Measurements from ENCODE around the gene RABGAP1L.
"Not testable (repeated sequence)": the region's sequence is repeated elsewhere in the genome, so short reads cannot be mapped to it uniquely, and the experiment has no call there.

Gene RABGAP1L

DNA sequence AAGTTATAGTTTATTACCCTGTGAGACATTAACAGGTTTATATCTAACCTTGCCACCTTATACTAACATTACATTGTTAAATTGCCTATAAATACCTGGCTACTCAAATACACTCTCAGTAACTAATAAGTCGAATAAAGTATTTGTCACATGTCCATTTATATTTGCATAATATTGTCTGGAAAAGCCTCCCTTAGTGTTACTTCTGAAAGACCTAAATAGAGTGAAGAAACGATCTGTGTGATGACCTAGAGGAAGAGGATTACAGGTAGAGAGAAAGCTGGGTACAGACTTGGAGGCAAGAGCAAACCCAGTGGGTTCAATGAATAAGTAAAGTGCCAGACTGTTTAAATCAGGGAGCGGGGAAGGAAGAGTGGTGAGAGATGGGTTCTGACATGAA is 837.7 kb downstream of the RABGAP1L start:
- DNase-seq (ENCODE audit: low spot score): no peak

DNA sequence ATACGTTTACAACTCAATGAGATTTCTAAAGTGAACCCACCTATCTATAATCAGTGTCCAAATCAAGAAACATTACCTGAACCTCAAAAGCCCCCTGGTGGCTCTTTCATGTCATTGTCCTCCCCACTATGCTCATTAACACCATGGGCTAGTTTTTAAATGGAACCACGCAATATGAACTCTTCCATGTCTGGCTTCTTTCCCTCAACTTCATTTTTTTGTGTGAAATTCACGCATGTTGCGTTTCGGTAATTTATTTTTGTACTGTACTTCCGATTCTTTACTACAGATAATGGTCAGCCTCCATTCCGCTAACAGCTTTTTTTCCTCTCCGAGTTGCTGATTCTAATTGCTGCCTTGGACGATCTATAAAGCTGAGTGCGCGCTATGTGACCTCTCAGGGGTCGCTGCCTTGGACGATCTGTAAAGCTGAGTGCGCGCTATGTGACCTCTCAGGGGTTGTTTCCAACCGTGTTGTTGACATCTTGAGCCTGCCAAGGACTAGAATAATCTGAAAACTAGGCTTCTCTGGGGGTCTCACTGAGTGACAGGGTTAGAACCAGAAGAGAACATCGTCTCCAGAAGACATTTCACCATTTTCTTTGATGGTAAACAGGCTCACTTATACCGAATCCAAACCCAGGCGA is 839.4 kb downstream of the RABGAP1L start:
- DNase-seq (ENCODE audit: low spot score): peak; percentile 54

DNA sequence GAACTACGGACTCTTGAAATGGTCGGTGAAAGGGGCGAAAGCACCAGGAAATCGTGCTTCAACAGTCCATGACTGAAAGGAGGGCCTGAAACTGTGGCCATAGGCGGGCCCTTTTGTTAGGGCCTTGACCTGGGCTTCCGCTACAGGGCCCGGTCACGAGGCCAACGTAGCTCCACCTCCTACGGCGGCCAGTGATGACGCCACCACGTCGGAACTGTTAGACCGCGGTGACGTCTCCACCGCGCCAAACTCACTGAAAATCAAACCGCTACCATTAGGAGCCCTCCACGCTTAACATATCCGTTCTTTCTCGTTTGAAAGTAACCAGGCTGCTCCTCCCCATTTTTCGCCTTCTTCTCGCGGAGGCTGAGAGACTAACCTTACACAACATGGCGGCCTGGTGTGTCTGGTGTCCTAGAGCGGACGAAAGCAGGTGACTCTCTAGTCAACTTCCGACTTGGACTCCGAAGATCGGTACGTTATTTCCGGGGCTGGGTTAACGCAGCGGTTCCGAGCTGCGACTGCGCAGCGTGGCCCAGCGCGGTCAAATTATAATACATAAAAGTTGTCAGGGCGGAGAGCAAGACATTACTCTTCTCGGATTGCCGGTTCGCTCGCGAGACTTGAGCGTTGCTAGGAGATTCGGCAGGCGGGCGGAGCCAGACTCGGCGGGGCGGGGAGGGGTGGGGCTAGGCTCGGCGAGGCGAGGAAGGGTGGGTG is 840.1 kb downstream of the RABGAP1L start:
- peak; percentile 99 for DNase-seq (ENCODE audit: low spot score)

DNA sequence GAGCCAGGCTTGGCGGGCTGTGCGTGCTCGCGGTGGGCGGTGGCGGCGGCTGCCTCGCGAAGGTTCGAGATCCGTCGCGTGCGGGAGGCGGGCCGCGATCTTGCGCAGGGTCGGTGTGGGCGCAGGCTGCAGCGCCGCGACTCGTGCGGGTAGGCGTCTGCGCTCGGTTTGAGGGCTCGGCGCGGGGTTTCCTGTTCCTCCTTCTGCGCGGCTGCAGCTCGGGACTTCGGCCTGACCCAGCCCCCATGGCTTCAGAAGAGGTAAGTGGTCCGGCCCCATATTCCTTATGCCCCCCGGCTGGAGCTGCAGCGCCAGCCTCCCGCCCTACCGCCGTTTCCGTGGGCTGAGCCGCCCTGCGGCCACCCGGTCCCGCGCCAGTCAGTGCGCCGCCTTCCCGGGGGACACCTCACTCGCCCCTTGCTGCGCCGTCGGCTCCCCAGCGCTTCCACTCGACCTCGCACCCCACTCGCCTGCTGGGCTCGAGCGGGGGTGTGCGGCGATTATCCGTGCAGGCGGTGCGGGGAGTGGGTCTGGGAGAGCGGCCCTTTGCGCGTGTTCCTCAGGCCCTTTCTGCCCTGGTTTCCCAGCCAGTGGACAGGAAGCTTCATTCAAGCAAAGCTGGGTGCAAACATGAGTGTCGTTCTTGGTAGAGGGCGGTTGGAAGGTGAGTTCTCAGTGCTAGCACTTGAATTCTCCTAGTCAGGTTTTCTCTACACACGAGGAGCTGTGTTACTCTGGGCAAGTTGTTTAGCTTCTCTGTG is 840.8 kb downstream of the RABGAP1L start, which contains the start of gene CACYBP:
TSS of gene CACYBP (plus strand) at position 12 of the 761 bp plus-strand sequence. CDS start at position 246, 234 bp downstream.
- peak; percentile 63 for DNase-seq (ENCODE audit: low spot score)

DNA sequence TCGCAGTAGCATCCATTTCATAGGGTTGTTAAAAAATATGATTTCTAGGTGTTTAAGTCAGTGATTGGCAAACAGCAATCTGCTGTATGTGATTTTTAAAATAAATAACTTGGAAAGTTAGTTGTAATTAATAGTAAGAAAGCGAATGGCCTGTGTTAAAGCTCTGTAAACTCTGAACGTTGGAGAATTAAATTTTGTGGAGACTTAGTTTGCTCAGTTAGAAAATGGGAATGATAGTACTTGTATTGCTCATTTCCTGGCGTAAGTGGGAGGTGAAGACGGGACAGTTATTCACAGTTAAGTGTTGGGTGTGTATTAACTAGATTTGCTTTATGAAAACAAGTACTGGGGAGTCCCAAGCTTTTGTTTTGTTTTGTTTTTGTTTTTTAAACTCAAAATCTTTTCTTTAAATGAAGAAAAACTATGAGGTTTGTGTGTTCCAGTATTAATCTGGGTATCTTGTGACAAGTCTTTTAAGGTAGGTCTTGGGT is 841.4 kb downstream of the RABGAP1L start:
- DNase-seq (ENCODE audit: low spot score): no peak

DNA sequence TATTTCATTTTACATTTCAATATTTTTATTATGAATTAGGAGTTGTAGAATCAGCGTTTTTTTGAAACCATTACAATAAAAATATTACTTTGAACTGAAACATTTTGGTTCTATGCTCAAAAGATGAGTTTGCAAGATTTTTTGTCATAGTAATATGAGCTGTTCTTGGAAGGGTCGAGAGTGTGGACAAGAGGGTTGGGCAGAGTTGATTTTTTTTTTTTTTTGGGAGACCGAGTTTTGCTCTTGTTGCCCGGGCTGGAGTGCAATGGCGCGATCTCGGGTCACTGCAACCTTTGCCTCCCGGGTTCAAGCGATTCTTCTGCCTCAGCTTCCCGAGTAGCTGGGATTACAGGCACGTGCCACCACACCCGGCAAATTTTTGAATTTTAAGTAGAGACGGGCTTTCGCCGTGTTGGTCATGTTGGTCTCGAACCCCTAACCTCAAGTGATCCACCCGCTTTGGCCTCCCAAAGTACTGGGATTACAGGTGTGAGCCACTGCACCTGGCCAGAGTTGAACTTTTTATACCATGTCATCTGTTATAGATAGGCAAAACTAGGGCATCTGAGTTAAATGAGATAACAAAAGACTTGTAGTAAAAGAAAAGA is 843.7 kb downstream of the RABGAP1L start:
- no peak for DNase-seq (ENCODE audit: low spot score)

DNA sequence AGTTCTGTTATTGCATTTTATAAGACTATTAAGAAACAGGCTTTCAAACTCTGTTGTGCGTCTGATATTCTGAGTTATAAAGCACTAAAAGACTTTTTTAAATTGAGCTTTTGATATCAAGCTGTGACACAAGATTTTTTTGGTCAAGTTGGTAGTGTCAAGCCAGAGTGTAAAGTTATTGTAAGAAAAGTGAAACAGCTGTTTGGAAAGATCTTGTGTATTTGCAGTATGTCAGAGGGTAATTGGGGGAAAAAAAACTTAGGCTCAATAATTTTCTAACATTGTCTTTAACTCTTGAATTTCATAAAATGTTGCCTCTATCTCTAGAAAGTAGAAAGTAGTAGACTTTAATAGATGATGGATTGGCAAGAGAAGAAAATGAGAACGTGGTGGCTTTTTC is 844.2 kb downstream of the RABGAP1L start:
- no peak for DNase-seq (ENCODE audit: low spot score)

DNA sequence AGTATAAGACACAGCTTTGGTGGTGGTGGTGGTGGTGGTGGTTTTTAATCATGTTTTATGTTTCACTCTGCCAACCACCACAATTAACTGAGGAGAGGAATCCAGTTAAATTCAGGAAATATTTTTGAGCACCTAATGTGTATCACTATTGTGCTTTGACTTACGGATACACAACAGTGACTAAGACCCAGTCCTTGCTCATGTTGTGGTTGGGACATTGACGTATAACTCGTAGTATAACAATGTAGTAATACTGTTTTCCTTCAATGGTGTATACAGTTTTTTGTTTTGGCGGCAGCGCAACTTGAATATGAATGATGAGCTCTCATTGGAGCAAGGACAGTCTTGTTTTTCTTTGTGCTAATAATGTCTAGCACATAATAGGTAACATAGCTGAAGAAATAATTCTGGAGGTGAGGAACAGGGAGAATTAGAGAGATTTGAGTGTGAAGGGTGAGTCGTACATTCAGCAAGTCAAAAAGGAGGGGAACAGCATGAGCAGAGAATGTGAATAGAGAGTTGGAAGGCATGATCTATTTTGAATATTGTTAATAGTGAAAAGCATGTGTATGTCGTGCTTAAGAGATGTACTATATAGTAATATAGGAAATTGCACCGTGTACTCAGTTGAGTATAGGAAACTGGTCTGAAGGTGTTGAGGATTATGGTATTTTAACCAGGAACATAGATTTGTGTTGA is 845.9 kb downstream of the RABGAP1L start:
- DNase-seq (ENCODE audit: low spot score): no peak

DNA sequence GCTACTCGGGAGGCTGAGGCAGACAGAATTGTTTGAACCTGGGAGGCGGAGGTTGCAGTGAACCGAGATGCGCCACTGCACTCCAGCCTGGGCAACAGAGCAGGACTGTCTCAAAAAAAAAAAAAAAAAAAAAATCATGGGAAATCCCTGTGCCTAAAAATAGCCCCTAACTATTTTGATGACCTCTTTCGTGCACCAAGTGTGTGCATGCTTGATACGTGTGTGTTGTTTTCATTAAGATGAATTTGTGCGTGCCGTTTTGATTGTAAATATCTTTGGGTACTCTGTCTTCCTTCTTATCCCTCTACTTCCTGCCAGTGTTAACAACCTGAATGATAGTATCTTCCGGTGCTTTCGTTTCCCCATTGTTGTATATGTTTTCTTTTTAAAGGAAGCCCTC is 850.2 kb downstream of the RABGAP1L start:
- no peak for DNase-seq (ENCODE audit: low spot score)

DNA sequence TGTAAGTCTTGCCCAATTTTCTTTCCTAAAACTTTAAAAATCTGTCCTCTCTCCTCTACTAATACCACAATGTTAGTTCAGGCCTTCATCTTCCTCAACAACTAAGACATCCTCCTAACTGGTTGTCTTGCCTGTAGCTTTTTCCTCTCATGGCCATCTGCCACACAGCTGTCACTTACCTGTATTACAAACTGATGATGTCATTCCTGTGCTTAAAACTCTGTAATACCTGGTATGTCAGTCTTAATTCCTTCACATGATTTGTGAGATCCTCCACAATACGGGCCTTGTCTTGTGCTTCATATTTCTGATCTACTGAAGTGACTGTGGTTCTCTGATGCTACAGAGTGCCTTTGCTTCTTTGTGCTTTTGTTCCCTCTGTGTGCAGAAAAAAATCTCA is 854.1 kb downstream of the RABGAP1L start:
- no peak for DNase-seq (ENCODE audit: low spot score)

DNA sequence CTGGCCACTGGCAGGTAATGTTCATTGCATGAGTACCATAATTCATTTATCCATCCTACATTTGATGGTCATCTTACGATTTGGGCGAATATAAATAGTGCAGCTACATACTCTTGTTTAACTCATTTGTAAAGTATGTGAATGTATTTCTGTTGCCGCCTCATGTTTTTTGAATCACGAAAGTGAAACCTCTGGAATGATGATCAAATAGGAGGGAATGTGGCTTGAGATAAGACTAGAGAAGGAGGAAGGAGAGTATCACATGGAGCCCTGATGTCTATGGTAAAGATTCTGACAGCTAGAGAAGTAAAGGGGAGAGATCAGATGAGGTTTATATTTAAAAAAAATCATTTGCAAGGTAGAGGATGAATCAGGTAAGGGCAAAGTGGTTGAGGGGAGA is 855.9 kb downstream of the RABGAP1L start:
- no peak for DNase-seq (ENCODE audit: low spot score)

DNA sequence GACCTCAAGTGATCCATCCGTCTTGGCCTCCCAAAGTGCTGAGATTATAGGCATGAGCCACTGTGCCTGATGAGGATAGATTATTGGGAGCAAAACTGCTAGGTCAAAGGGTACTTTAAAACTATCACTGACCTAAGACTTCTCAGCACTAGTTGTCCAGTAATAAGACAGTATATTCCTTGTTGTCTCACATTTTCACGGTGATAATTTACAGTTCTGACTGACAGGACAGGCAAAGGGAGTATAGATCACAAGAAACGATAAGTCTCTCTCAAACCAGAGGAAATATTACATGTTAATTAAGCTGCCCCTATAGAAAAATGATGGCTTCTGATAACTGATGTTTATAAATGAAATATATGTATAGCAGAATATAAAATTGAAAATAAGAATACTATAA is 860.2 kb downstream of the RABGAP1L start:
- no peak for DNase-seq (ENCODE audit: low spot score)

DNA sequence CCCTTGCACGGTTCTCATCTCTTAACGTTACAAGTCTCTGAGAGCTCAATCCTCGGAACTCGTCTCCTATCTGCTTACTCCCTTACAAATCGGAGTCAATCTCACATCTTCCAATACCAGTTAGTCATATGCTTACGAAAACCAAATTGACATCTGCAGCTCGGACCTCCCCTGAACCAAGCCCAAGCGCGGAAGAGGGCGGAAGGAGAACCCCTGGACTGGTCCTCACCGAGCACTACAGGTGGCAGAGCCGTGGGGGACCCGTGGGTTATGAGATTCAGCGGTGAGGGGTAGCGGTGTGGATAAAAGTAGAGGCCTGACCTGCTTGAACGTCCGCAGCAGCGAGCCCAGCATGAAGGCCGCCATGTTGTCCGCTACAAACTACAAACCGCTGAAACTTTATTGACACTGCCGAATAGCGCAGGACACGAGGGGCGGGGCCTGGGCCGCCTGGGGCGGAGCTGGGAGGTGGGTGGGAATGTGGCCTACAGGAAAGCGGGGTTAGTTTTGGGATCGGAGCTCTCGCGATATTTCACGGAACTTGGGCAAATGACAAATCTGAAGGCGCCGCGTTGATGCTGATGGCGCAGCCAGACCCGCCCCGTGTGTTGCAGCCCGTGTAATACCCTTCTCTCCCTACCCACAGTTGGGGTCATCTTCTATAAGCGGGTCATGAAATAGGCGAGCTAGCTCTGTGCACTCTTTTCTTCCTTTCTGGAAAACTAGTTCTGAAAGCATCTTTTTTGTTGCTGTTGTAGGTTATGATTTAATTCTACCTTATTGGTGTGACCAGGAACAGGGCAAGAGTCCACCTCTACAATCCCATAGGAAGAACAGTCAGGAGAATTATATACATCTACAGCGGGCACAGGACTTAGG is 864.0 kb downstream of the RABGAP1L start, which contains the start of gene MRPS14:
TSS of gene MRPS14 (minus strand) at position 383 of the 879 bp plus-strand sequence. CDS start at position 366, 17 bp downstream.
- DNase-seq (ENCODE audit: low spot score): peak; percentile 98

DNA sequence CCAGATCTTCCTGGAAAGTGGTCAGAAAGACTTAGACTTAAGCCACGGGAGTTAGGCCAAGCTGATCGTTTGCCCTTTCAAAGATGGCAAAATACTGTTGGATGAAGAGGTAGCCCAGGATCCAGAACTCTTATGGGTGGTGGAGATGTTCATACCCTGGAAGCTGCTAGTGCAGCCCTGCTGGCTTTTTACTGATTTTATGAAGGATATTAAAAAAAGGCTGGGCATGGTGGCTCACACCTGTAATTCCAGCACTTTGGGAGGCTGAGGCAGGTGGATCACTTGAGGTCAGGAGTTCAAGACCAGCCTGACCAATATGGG is 864.6 kb downstream of the RABGAP1L start:
- DNase-seq (ENCODE audit: low spot score): not testable (repeated sequence)

DNA sequence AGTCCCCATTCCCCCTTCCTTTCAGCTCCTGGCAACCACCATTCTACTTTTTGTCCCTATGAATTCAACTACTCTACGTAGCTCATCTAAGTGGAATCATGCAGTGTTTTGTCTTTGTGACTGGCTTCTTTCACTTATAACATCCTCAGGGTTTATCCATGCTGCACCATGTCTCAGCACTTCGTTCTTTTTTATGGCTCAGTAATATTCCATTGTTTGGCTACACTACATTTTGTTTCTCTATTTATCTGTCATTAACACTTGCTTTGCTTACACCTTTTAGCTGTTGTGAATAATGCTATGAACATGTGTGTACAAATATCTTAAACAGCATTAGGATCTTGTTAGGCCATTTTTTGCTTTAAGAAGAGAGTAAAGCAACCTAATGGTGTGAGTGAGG is 865.5 kb downstream of the RABGAP1L start:
- no peak for DNase-seq (ENCODE audit: low spot score)

DNA sequence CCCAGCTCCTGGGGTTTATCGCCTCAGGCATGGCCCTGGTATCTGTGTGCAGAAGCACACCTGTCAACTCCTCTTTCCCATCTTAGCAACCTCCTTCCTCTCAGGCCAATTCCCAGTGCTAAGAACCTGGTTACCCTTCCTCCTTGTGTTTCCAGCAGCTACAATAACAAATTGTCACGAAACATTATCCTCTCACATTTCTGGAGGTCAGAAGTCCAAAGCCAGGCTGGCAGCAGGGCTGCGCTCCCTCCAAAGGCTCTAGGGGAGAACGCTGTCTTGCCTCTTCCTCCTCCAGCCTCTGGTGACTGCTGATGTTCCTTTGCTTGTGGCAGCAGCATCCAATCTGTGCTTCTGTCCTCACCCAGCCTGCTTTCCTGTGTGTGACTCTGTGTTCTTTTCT is 874.6 kb downstream of the RABGAP1L start:
- DNase-seq (ENCODE audit: low spot score): no peak

DNA sequence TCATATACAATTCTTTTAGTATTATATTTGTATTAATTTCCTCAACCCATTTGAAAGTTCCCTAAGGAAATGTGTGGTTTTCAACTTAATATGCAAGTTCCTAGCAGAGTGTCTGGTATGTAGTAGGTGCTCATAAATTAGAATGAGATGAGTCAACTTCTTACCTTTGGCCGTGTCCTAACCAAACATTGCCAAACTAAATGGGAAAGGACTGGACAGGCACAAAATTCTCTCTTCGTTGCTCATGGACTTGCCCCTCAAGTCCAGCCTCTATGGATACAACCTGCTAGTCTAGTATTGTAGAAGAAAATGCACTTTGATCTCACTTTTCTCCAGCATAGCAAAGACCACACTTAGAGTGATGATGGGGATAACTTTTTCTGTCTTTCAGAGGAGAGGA is 875.5 kb downstream of the RABGAP1L start:
- DNase-seq (ENCODE audit: low spot score): no peak

DNA sequence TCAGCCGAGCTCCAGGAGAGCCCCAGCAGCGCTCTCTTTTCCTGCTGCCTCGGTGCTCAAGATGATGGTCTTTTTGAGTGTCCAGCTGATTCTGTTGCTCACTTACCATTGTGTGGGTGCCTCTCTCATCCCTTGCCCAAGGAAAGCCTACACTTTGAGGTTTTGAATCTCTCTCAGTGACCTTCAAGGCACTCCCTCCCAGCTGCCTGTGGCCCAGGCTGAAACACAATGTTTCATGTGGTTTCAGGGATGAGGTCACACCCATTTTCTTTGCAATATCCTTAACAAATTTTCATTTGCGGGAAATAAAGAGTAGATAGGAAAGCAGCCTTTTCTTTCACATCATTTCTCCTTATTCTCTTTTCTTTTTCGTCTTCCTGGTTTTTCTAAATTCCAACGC is 876.5 kb downstream of the RABGAP1L start:
- DNase-seq (ENCODE audit: low spot score): no peak

DNA sequence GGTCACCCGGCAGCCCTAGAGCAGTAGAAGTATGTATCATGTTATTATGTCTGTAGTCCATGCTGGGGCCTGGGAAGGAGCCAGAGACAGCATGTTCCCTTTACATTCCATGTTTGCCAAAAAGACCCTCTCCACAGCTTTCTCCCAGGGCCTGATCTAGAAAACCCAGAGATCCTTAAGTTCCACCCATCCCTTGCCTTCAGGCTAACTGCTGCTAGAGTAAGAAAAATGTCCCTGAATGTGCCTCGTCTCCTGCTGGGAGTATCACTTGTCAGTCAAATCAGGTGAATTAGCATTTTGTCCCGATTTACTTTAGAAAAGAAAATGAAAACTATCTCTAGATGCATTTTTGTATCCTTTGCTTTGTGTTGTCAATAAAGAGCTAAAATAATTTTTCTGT is 877.2 kb downstream of the RABGAP1L start:
- DNase-seq (ENCODE audit: low spot score): no peak

DNA sequence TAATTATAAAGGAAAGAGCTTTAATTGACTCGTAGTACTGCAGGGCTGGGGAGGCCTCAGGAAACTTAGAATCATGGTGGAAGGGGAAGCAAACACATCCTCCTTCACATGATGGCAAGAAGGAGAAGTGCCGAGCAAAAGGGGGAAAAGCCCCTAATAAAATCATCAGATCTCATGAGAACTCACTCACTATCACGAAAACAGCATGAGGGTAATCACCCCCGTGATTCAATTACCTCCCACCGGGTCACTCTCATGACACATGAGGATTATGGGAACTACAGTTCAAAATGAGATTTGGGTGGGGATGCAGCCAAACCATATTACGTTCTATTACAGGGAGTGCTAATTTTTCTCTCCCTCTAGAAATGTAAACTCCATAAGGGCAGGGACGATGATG is 878.1 kb downstream of the RABGAP1L start:
- no peak for DNase-seq (ENCODE audit: low spot score)

Measured in Ammon's horn (tissue), 1 donor.